ENCODE measurements around the gene DIRAS1.

DNA sequence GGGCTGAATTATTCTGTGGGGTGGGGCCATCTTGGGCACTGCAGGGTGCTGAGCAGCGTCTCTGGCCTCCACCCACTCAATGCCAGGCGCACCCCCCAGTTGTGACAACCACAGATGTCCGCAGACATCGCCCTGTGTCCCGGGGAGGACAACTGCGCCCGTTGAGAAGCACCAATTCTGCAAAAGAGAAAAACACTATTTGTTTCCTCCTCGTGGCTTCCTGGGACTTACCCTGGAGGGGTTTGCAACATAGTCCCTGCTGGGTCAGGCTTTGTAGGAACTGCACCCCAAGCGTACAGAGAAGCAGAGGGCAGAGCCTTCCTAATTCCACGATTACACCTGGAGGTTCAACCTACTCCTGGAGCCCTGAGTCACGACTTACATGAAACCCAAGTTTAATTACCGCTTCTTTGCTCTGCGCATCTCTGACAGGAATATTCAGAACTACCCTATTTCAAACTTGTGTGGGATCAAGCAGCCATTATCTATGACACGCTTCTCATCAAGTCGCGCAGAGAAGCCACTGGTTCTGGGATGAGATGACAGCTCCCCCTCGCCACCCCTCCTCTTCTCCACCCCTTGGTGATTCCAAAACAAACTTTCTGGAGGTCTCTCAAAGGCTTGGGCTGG is 29.8 kb upstream of the DIRAS1 start:
- no peak for TF ChIP-seq CTCF (IDR thresholded peaks at IDR 0.05)
- no peak for TF ChIP-seq POLR2A (IDR thresholded peaks at IDR 0.05)

Measured in testis (tissue), 2 donors.